ENCODE data around the gene TGFB1I1.

DNA sequence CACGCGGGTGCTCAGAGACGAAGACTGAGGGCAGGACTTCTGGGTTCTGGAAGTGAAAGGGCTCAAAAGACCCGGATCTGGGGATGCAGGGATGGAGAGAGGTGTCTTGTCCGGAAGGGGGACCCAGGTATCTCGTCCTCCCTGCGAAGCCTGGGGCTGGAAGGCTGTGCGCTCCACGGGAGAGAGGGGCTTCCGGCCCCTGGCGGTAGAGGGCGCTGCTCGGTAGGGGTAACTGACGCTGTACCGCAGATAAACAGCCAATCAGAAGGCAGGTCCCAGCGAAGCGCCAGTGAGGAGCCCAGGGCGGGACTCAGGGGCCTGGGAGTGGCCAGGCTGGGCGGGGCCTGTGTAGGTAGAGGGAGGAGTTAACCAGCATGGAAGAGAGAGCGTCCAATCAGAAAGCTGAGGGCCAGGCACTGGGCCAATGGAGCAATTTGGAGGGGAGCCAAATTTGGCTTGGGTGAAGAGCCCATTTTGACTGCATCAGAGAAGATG is 804 bp downstream of the TGFB1I1 start:
- TF ChIP-seq TAF1 (IDR thresholded peaks at IDR 0.05; ENCODE audit: low read depth, low read length) (no peak), POLR2AphosphoS5 (IDR thresholded peaks at IDR 0.05; ENCODE audit: low read depth, low read length) (no peak)

All from GM12891 (cell line).